SK-N-MC (cell line): Measurements from ENCODE around the gene PDIA3.

Experiments used
- DNase-seq: peaks from one replicate; pipeline ENCODE4 v3.0.0-alpha.2; 2011; ENCODE audit warnings: low read depth, low spot score
- H3K27ac ChIP-seq: fragments of 200-600 bp; sonication (generic); 2 replicates; pipeline ENCODE4 v1.5.1; 2016; ENCODE audit warnings: mixed run types
- H3K36me3 ChIP-seq: fragments of 200-600 bp; sonication (generic); 2 replicates; pipeline ENCODE4 v1.6.1; 2017; ENCODE audit warnings: antibody characterized with exemption, low read length, mixed read lengths; ENCODE audit not compliant: insufficient read depth
- H3K4me3 ChIP-seq: fragments of 200-600 bp; sonication (generic); 2 replicates; pipeline ENCODE4 v1.5.1; 2016
- H3K9ac ChIP-seq: fragments of 200-600 bp; sonication (generic); 2 replicates; pipeline ENCODE4 v1.8.0; 2017; ENCODE audit warnings: mixed run types, mixed read lengths; ENCODE audit not compliant: insufficient read length
- H3K9me3 ChIP-seq: fragments of 200-600 bp; sonication (generic); 2 replicates; pipeline ENCODE4 v1.6.1; 2017; ENCODE audit warnings: low read depth, mild to moderate bottlenecking, antibody characterized with exemption, low read length, moderate library complexity, mixed read lengths
- EZH2 ChIP-seq: fragments of 200-600 bp; sonication (generic); IDR thresholded peaks from one replicate; pipeline ENCODE4 v1.6.1; 2017; ENCODE audit warnings: antibody characterized with exemption
- FOXP2 ChIP-seq: optimal IDR thresholded peaks from 2 replicates; pipeline ENCODE3; 2011; ENCODE audit warnings: mild to moderate bottlenecking, moderate library complexity; ENCODE audit not compliant: insufficient read depth; ENCODE audit errors: extremely low read length, control extremely low read depth
- POLR2AphosphoS5 ChIP-seq: IDR thresholded peaks from 2 replicates; pipeline ENCODE4 v1.6.1; 2012; ENCODE audit warnings: mild to moderate bottlenecking, low read depth, low read length, borderline replicate concordance

The PDIA3 gene

DNA sequence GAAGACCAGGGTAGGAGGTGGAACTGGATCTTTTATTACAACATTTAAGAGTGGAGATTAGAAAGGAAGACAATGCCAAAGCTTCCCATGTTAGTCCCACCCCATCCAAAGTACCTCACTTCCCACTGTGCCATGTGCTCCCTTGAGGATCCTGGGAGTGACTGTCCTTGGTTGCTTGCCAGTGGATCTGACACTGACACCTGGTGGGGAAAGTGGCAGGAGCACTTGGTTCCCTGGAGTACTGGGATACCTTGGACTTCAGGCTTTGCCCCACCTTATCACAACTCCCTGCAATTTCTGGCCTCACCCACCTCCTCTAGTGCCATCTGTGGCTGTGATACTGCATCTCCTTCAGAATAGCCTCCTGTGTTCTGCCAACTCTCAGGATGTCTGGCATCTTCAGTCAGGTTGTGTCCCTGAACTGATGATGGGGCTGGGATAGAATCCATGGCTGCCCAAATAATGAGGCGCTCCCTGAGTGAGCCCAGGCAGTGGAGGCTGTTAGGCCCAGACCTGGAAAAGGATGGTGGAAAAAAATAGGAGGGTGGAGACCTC is 29.2 kb downstream of the PDIA3 start:
- Histone ChIP-seq H3K9ac (no peak overlapping the region), H3K4me3 (no peak overlapping the region), H3K27ac (peak overlapping the region; percentile 77), H3K9me3 (no peaks in the 10 kb centered on the region), H3K36me3 (peaks cover 31% of the 10 kb centered on the region)
- no peak for TF ChIP-seq EZH2
- DNase-seq, result no peak

DNA sequence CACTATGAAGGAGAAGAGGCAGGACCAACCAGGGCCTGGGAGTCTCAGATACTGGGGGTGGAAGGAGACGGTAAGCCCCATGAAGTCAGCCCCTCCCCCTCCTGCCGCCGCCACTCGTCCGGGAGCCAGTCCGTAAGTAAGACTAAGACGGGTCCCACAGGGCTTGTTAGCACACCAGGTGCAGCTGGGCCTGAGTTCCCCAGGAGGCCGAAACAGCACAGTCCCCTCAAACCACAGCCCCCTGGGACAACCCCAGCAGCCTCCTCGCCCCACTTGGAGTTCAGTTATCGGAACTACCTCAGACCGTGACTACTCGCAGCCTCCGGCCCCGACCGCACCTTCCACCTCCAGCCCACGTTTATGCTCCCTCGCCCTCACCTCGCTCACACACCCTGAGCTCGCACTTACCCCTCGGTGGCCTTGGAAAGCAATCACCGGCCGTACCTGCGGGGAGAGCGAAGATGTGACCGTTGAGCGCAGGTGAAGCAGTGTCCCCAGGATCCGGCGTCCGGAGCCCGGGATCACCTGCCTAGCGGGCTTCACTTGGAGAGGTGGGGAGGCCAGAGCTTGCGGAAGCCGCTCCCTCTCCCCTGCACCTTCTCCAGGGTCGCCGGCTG is 30.0 kb downstream of the PDIA3 start:
- Histone ChIP-seq H3K27ac (no peak overlapping the region), H3K36me3 (peaks cover 24% of the 10 kb centered on the region), H3K4me3 (peak overlapping the region; percentile 82), H3K9me3 (no peaks in the 10 kb centered on the region), H3K9ac (no peak overlapping the region)
- TF ChIP-seq POLR2AphosphoS5 (no peak), EZH2 (no peak), FOXP2 (no peak)
- DNase-seq, result no peak

DNA sequence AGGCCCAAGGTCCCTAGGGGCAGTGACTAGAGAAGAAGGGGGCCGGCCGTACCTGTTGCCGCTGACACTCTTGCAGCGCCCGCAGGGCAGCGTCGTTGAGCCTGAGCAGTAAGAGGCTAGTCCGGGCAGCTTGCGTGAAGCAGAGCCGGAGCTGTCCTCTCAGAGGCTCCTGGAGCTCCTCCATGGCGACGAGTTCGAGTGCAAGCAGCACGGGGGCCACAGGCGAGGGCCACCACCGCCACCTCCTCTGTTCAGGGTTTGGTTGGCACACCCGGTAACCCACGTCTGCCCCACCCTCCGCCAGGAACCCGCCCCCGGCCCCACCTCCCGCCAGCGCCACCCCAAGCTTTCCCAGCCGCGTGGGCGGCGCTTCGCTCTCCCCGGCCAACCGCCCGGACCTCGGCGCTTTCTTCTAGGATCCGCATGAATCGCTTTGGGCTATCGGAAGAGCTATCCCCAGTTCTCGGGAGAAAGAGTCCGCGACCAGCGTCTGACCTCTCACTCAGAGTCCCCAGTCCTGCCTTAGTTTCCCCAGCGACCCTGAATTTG is 30.6 kb downstream of the PDIA3 start, which contains the start of gene ELL3:
ELL3 (minus strand) TSS at position 249 of the 549 bp plus-strand sequence; CDS start at position 184, 65 bp downstream.
- peak within 1 kb of the TSS; percentile 82 for H3K9ac ChIP-seq
- no peaks in the 10 kb centered on the region for H3K9me3 ChIP-seq
- no peak for DNase-seq
- H3K36me3 ChIP-seq, result peaks cover 18% of the 10 kb centered on the region
- TF ChIP-seq EZH2, result no peak
- peak; percentile 79 for TF ChIP-seq POLR2AphosphoS5
- H3K27ac ChIP-seq, result peak within 1 kb of the TSS; percentile 76; the same call in 1 of the 2 replicates
- H3K4me3 ChIP-seq, result peak within 1 kb of the TSS; percentile 82

DNA sequence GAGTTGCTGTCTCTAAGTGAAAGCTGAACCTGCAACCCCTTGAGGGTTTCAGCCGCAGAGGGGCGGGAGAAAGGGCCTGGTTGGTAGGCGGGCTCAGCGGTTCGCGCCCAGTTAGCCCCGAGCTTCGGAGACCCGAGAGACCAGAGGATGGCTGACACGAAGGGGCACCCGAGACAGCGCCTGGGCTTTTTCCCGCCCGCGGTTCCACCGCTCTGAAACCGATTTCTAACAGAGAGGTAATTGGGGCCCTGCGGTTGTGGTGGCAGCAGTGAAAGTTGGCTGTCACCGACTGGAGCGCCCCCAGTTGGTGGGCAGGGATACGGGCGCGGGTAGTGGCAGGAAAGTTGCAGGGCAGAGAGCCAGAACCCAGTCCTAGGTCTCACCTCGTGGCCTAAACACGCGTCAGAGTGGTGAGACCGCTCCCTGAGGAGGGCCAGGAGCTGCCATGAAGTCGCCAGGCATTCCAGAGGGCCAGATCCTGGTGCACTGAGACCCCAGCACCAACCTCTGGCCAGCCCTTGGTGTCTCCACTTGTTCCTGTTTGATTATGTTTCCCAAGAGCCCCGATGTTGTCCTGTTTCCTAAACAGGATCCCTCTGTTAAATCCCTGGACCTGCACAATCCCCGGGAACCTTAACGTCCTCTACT is 31.2 kb downstream of the PDIA3 start:
- H3K4me3 ChIP-seq, result peak overlapping the region; percentile 82

DNA sequence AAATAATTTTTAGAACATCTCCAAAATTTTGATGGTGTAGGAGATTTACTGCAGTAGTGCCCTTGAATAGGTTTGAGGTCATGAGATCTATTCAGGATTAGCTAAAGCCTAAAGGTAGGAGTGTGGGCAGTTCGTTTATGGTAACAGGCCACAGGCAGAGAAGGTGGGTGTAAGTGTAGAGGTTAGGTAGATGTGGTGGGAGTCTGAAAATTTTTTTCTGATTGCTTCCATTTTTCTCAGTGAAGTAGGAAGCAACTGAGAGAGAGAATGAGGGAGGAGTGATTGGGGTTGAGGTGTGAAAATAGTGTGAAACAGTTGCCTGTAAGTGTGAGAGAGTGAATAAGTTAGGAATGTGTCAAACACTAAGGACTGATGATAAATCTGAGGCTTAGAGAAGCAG is 32.8 kb downstream of the PDIA3 start:
- peaks cover 1% of the 10 kb centered on the region; the same call in 1 of the 2 replicates for H3K36me3 ChIP-seq
- no peak for DNase-seq
- no peaks in the 10 kb centered on the region for H3K9me3 ChIP-seq
- TF ChIP-seq EZH2, result no peak
- TF ChIP-seq FOXP2, result no peak
- TF ChIP-seq POLR2AphosphoS5, result no peak
- no peak overlapping the region for H3K9ac ChIP-seq
- H3K4me3 ChIP-seq, result no peak overlapping the region
- H3K27ac ChIP-seq, result no peak overlapping the region

More for the DNA sequence above, 31.2 kb downstream of the PDIA3 start:
- Histone ChIP-seq H3K27ac (peak overlapping the region; percentile 76; the same call in 1 of the 2 replicates), H3K36me3 (peaks cover 12% of the 10 kb centered on the region), H3K9ac (peak overlapping the region; percentile 82), H3K9me3 (no peaks in the 10 kb centered on the region)
- DNase-seq, result no peak
- TF ChIP-seq POLR2AphosphoS5, result peak; percentile 4
- TF ChIP-seq FOXP2, result no peak

DNA sequence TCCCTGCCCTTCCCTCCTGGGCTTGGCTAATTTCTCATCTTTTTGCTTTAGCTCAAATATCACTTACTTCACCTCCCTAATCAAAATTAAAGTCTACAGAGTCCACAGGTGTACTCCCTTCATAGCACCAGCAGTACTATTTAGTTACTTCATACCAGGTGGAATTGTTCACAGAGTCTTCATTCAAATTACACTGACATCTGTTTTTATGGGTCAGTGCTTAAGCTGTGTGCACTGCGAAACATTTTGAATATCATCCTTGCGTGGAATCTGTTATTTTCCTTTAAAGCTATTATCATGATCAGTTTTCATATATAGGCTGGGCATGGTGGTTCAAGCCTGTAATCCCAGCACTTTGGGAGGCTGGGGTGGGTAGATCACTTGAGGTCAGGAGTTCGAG is 43.2 kb downstream of the PDIA3 start:
- no peaks in the 10 kb centered on the region for H3K9me3 ChIP-seq
- no peak overlapping the region for H3K4me3 ChIP-seq
- no peak overlapping the region for H3K9ac ChIP-seq
- TF ChIP-seq POLR2AphosphoS5, result no peak
- H3K36me3 ChIP-seq, result peaks cover 14% of the 10 kb centered on the region
- no peak for DNase-seq
- no peak overlapping the region for H3K27ac ChIP-seq

DNA sequence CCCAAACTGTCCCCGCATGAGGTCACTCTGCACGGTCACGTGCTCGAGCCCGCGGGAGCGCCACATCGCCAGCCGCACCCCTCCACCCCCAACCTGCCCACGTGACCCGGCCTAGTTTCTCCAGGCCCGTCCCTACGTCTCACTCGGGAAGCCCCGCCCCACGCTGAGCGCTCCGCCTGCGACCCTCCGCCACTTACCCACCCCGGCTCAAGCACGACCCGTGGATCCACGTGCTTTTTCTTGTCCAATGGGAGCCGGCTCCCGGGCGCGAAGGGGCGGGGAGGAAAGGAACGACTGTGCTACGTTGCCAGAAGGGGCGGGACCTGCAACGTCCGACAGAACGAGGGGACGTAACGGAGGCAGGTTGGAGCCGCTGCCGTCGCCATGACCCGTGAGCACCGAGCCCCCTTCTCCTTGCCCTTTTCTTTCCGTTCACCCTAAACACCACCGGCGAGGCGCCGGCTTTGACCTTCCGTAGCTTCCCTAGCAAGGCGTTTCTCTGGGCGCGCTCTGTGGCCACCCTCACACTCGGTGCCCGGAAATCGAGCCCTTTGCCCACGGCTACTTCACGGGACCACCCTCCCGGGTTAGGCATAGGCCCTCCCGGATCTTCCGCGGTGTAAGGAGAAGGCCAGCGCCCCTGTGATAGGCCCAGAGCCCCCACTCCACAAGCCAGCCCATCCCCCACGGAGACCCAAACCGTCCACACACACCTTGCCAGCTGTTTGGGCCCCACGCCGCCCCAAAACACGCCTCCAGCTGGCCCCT is 45.9 kb downstream of the PDIA3 start, which contains the start of gene SERF2:
SERF2 (plus strand) TSS at position 328 of the 768 bp plus-strand sequence; CDS start at position 385, 57 bp downstream.
- peak; percentile 76 for DNase-seq
- Histone ChIP-seq H3K4me3 (peak within 1 kb of the TSS; percentile 93), H3K27ac (peak within 1 kb of the TSS; percentile 94), H3K9ac (peak within 1 kb of the TSS; percentile 99), H3K9me3 (no peaks in the 10 kb centered on the region), H3K36me3 (peaks cover 41% of the 10 kb centered on the region)
- TF ChIP-seq POLR2AphosphoS5, result peak; percentile 93
- no peak for TF ChIP-seq FOXP2
- TF ChIP-seq EZH2, result no peak
